ENCODE data around the gene PUS1. TPM values are rescaled to one million over a fixed set of nuclear protein-coding genes. Genes with fewer than 3 reads are reported as not detected.

Gene PUS1
- total and polyA plus RNA-seq, 9 of the 15 experiments (the other 6 are each of a cell fraction or from before 2014, with no cell fraction given): 1.9 to 90.8 (median 30.0) TPM

GRCh38 chr12:131986910-131987309, 57.8 kb downstream of the PUS1 start (continued):
- TF ChIP-seq, protein P1, sequence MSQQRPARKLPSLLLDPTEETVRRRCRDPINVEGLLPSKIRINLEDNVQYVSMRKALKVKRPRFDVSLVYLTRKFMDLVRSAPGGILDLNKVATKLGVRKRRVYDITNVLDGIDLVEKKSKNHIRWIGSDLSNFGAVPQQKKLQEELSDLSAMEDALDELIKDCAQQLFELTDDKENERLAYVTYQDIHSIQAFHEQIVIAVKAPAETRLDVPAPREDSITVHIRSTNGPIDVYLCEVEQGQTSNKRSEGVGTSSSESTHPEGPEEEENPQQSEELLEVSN (IDR thresholded peaks at IDR 0.05; ENCODE audit: borderline replicate concordance in 1 of 2, extremely low read depth in 1 of 2, insufficient read depth in 1 of 2, insufficient read length in 1 of 2, low read depth in 1 of 2, low read length in 1 of 2, poor library complexity in 1 of 2, severe bottlenecking in 1 of 2): peak in 1 of 2 experiments; percentile 15
- no peak for TF ChIP-seq BACH1 (tag; IDR thresholded peaks at IDR 0.05)
- TF ChIP-seq CC2D1A (IDR thresholded peaks at IDR 0.05): no peak
- TF ChIP-seq ETS2 (tag; IDR thresholded peaks at IDR 0.05; ENCODE audit: borderline replicate concordance, poor library complexity, severe bottlenecking): no peak
- no peak for TF ChIP-seq STAT5B (CRISPR knock-in tag; IDR thresholded peaks at IDR 0.05)
- no peak for TF ChIP-seq EGR1 (conservative IDR thresholded peaks at IDR 0.05)
- TF ChIP-seq HMGXB4 (CRISPR knock-in tag; IDR thresholded peaks at IDR 0.05): no peak
- no peak for TF ChIP-seq NFIX (CRISPR knock-in tag; IDR thresholded peaks at IDR 0.05; ENCODE audit: low read depth)
- TF ChIP-seq OTX1 (CRISPR knock-in tag; IDR thresholded peaks at IDR 0.05): no peak
- TF ChIP-seq ZMIZ1 (IDR thresholded peaks at IDR 0.05; ENCODE audit: low read depth in 2 of 2, low read length in 2 of 2): no peak
- no peak for TF ChIP-seq TSC22D4 (tag; IDR thresholded peaks at IDR 0.05)
- no peak for TF ChIP-seq ZNF324 (CRISPR knock-in tag; IDR thresholded peaks at IDR 0.05)
- no peak for TF ChIP-seq LARP7 (IDR thresholded peaks at IDR 0.05)
- no peak for TF ChIP-seq PTBP1 (IDR thresholded peaks at IDR 0.05; ENCODE audit: low read depth, low read length)
- peak; percentile 61 for TF ChIP-seq CBFA2T3 (IDR thresholded peaks at IDR 0.05)
- TF ChIP-seq E2F1 (CRISPR knock-in tag; IDR thresholded peaks at IDR 0.05): no peak
- no peak for TF ChIP-seq ZKSCAN8 (CRISPR knock-in tag; IDR thresholded peaks at IDR 0.05)
- peak; percentile 34; the same call in 1 of the 2 replicates for TF ChIP-seq NCOR1 (IDR thresholded peaks at IDR 0.05)
- TF ChIP-seq HDAC2 (IDR thresholded peaks at IDR 0.05): no peak
- TF ChIP-seq ZNF184 (CRISPR knock-in tag; IDR thresholded peaks at IDR 0.05): no peak
- no peak for TF ChIP-seq ZNF780A (CRISPR knock-in tag; IDR thresholded peaks at IDR 0.05)
- peak in 1 of 2 experiments; percentile 37; a peak in 1 of 4 replicates for TF ChIP-seq FOXK2 (conservative IDR thresholded peaks at IDR 0.05 in 1 of 2, IDR thresholded peaks at IDR 0.05 in 1 of 2; ENCODE audit: low read depth in 2 of 2)
- TF ChIP-seq L3MBTL2 (IDR thresholded peaks at IDR 0.05): no peak
